HEK293 (cell line): ENCODE data around the gene LAG3.

Experiments used
- HOXD13 ChIP-seq: sonication (generic); formaldehyde crosslinking; IDR thresholded peaks from 2 replicates; pipeline ENCODE4 v1.8.0; 2022; ENCODE audit warnings: missing genetic modification reagents, borderline replicate concordance
- INSM2 ChIP-seq: fragments of 450-650 bp; formaldehyde crosslinking; IDR thresholded peaks from 2 replicates; pipeline ENCODE4 v1.5.1; 2016; ENCODE audit warnings: missing biosample characterization, missing genetic modification characterization
- KLF1 ChIP-seq: fragments of 450-650 bp; formaldehyde crosslinking; IDR thresholded peaks from 2 replicates; pipeline ENCODE4 v1.5.1; 2016; ENCODE audit warnings: missing biosample characterization, missing genetic modification characterization
- OVOL3 ChIP-seq: fragments of 450-650 bp; formaldehyde crosslinking; IDR thresholded peaks from 2 replicates; pipeline ENCODE4 v1.5.1; 2016; ENCODE audit warnings: missing biosample characterization, missing genetic modification characterization
- PBX3 ChIP-seq: sonication (generic); formaldehyde crosslinking; IDR thresholded peaks from 2 replicates; pipeline ENCODE4 v1.8.1; 2022; ENCODE audit warnings: mild to moderate bottlenecking, moderate library complexity, missing genetic modification reagents
- RBAK ChIP-seq: fragments of 450-650 bp; formaldehyde crosslinking; IDR thresholded peaks from 2 replicates; pipeline ENCODE4 v1.5.1; 2016; ENCODE audit warnings: missing biosample characterization, missing genetic modification characterization
- SP2 ChIP-seq: fragments of 450-650 bp; formaldehyde crosslinking; IDR thresholded peaks from 2 replicates; pipeline ENCODE4 v1.5.1; 2016; ENCODE audit warnings: missing biosample characterization, missing genetic modification characterization
- WT1 ChIP-seq: fragments of 450-650 bp; formaldehyde crosslinking; IDR thresholded peaks from 2 replicates; pipeline ENCODE4 v1.5.1; 2016; ENCODE audit warnings: missing biosample characterization, missing genetic modification characterization
- ZBTB48 ChIP-seq: fragments of 450-650 bp; formaldehyde crosslinking; IDR thresholded peaks from 2 replicates; pipeline ENCODE4 v1.5.1; 2016; ENCODE audit warnings: missing biosample characterization, missing genetic modification characterization
- ZFP69B ChIP-seq: fragments of 450-650 bp; formaldehyde crosslinking; IDR thresholded peaks from 2 replicates; pipeline ENCODE4 v1.5.1; 2016; ENCODE audit warnings: missing biosample characterization, missing genetic modification characterization
- ZNF10 ChIP-seq: fragments of 450-650 bp; formaldehyde crosslinking; IDR thresholded peaks from 2 replicates; pipeline ENCODE4 v1.5.1; 2017; ENCODE audit warnings: missing biosample characterization, missing genetic modification characterization
- ZNF146 ChIP-seq: fragments of 450-650 bp; formaldehyde crosslinking; IDR thresholded peaks from 2 replicates; pipeline ENCODE4 v1.5.1; 2016; ENCODE audit warnings: missing biosample characterization, missing genetic modification characterization
- ZNF16 ChIP-seq: fragments of 450-650 bp; formaldehyde crosslinking; IDR thresholded peaks from 2 replicates; pipeline ENCODE4 v1.5.1; 2016; ENCODE audit warnings: low read depth, missing biosample characterization, missing genetic modification characterization
- ZNF175 ChIP-seq: fragments of 450-650 bp; formaldehyde crosslinking; IDR thresholded peaks from 2 replicates; pipeline ENCODE4 v1.5.1; 2016; ENCODE audit warnings: missing biosample characterization, missing genetic modification characterization
- ZNF184 ChIP-seq: fragments of 450-650 bp; IDR thresholded peaks from 2 replicates; pipeline ENCODE4 v1.5.1; 2018; ENCODE audit warnings: missing biosample characterization, mild to moderate bottlenecking, missing genetic modification characterization
- ZNF2 ChIP-seq: fragments of 450-650 bp; formaldehyde crosslinking; IDR thresholded peaks from 2 replicates; pipeline ENCODE4 v1.5.1; 2016; ENCODE audit warnings: missing biosample characterization, missing genetic modification characterization
- ZNF214 ChIP-seq: fragments of 450-650 bp; formaldehyde crosslinking; IDR thresholded peaks from 2 replicates; pipeline ENCODE4 v1.5.1; 2017; ENCODE audit warnings: missing biosample characterization, mild to moderate bottlenecking, missing genetic modification characterization, borderline replicate concordance
- ZNF274 ChIP-seq, 2 experiments: fragments of 200-500 bp in 1 of 2; fragments of 450-650 bp in 1 of 2; sonication (Bioruptor generic) in 1 of 2; formaldehyde crosslinking in 1 of 2; IDR thresholded peaks; 2 replicates each; pipeline versions ENCODE4 v1.5.1 to v1.6.1; 2014 to 2016; ENCODE audit warnings: borderline replicate concordance in 1 of 2, inconsistent platforms in 1 of 2, low read length in 1 of 2, missing biosample characterization in 1 of 2, missing genetic modification characterization in 1 of 2
- ZNF292 ChIP-seq: fragments of 450-650 bp; formaldehyde crosslinking; IDR thresholded peaks from 2 replicates; pipeline ENCODE4 v1.5.1; 2016; ENCODE audit warnings: low read depth, missing biosample characterization, missing genetic modification characterization, borderline replicate concordance
- ZNF335 ChIP-seq: fragments of 450-650 bp; formaldehyde crosslinking; conservative IDR thresholded peaks from 2 replicates; pipeline ENCODE4 v1.5.1; 2016; ENCODE audit warnings: missing biosample characterization, missing genetic modification characterization
- ZNF366 ChIP-seq: fragments of 450-650 bp; formaldehyde crosslinking; conservative IDR thresholded peaks from 2 replicates; pipeline ENCODE4 v1.5.1; 2016; ENCODE audit warnings: missing biosample characterization, missing genetic modification characterization
- ZNF394 ChIP-seq: fragments of 450-650 bp; formaldehyde crosslinking; IDR thresholded peaks from 2 replicates; pipeline ENCODE4 v1.5.1; 2016; ENCODE audit warnings: missing biosample characterization, missing genetic modification characterization, mild to moderate bottlenecking, moderate library complexity, borderline replicate concordance
- ZNF433 ChIP-seq: fragments of 450-650 bp; formaldehyde crosslinking; IDR thresholded peaks from 2 replicates; pipeline ENCODE4 v1.5.1; 2016; ENCODE audit warnings: missing biosample characterization, missing genetic modification characterization, low read depth
- ZNF488 ChIP-seq: fragments of 450-650 bp; formaldehyde crosslinking; IDR thresholded peaks from 2 replicates; pipeline ENCODE4 v1.5.1; 2016; ENCODE audit warnings: missing biosample characterization, missing genetic modification characterization
- ZNF521 ChIP-seq: fragments of 450-650 bp; formaldehyde crosslinking; IDR thresholded peaks from 2 replicates; pipeline ENCODE4 v1.5.1; 2017; ENCODE audit warnings: missing biosample characterization, mild to moderate bottlenecking, missing genetic modification characterization
- ZNF692 ChIP-seq: fragments of 450-650 bp; formaldehyde crosslinking; IDR thresholded peaks from 2 replicates; pipeline ENCODE4 v1.5.1; 2016; ENCODE audit warnings: missing biosample characterization, missing genetic modification characterization
- ZNF792 ChIP-seq: fragments of 450-650 bp; formaldehyde crosslinking; IDR thresholded peaks from 2 replicates; pipeline ENCODE4 v1.5.1; 2016; ENCODE audit warnings: missing biosample characterization, missing genetic modification characterization
- ZSCAN16 ChIP-seq: fragments of 450-650 bp; formaldehyde crosslinking; IDR thresholded peaks from 2 replicates; pipeline ENCODE4 v1.5.1; 2016; ENCODE audit warnings: missing biosample characterization, missing genetic modification characterization
- TF ChIP-seq, protein P1 (sequence below): IDR thresholded peaks from 2 replicates; pipeline ENCODE4 v1.6.1; 2011; ENCODE audit warnings: mild to moderate bottlenecking, low read depth, low read length, borderline replicate concordance
- TF ChIP-seq, protein P2 (sequence below): fragments of 450-650 bp; formaldehyde crosslinking; IDR thresholded peaks from 2 replicates; pipeline ENCODE4 v1.5.1; 2016; ENCODE audit warnings: missing biosample characterization, missing genetic modification characterization
- TF ChIP-seq, protein P3 (sequence below): fragments of 450-650 bp; formaldehyde crosslinking; IDR thresholded peaks from 2 replicates; pipeline ENCODE4; 2016; ENCODE audit warnings: missing biosample characterization, missing genetic modification characterization

Gene LAG3

GRCh38 chr12:6723607-6724408 lies 48.5 kb upstream of the LAG3 start, which contains the start of gene COPS7A (continued):
- TF ChIP-seq ZNF521 (tag by site-specific recombination) (no peak), ZNF488 (tag by site-specific recombination) (no peak), SP2 (tag by site-specific recombination) (peak; percentile 98), ZNF366 (tag by site-specific recombination) (peak; percentile 92), ZNF692 (tag by site-specific recombination) (peak; percentile 96), PBX3 (0 out of 2 replicates have a peak, but pooled peaks have one; percentile 55), ZNF394 (tag by site-specific recombination) (peak; percentile 68), ZNF433 (no peak), ZNF10 (tag by site-specific recombination) (peak; percentile 85), ZNF292 (tag by site-specific recombination) (no peak), ZNF214 (tag by site-specific recombination) (no peak), ZNF274 (IDR thresholded peaks at IDR 0.05; ENCODE audit: low read length) (no peak), ZNF274 (tag by site-specific recombination; IDR thresholded peaks at IDR 0.05; ENCODE audit: borderline replicate concordance) (no peak), ZNF16 (tag by site-specific recombination) (no peak), INSM2 (tag by site-specific recombination) (peak; percentile 78; the same call in 1 of the 2 replicates), ZNF184 (tag by site-specific recombination) (peak; percentile 20; the same call in 1 of the 2 replicates), ZNF2 (tag by site-specific recombination) (no peak; the same call in 1 of the 2 replicates), ZNF175 (no peak), ZNF792 (tag by site-specific recombination) (no peak; the same call in 1 of the 2 replicates), ZSCAN16 (tag by site-specific recombination) (no peak), HOXD13 (CRISPR knock-in tag) (no peak), ZNF335 (tag by site-specific recombination) (peak; percentile 92), ZFP69B (tag by site-specific recombination) (peak; percentile 92), KLF1 (peak; percentile 88), ZNF146 (tag by site-specific recombination) (no peak), ZBTB48 (peak; percentile 91; the same call in 1 of the 2 replicates), RBAK (tag by site-specific recombination) (no peak), WT1 (peak; percentile 45), OVOL3 (tag by site-specific recombination) (no peak)
- TF ChIP-seq, protein P1, sequence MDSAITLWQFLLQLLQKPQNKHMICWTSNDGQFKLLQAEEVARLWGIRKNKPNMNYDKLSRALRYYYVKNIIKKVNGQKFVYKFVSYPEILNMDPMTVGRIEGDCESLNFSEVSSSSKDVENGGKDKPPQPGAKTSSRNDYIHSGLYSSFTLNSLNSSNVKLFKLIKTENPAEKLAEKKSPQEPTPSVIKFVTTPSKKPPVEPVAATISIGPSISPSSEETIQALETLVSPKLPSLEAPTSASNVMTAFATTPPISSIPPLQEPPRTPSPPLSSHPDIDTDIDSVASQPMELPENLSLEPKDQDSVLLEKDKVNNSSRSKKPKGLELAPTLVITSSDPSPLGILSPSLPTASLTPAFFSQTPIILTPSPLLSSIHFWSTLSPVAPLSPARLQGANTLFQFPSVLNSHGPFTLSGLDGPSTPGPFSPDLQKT = peak; percentile 92
- TF ChIP-seq, protein P2, sequence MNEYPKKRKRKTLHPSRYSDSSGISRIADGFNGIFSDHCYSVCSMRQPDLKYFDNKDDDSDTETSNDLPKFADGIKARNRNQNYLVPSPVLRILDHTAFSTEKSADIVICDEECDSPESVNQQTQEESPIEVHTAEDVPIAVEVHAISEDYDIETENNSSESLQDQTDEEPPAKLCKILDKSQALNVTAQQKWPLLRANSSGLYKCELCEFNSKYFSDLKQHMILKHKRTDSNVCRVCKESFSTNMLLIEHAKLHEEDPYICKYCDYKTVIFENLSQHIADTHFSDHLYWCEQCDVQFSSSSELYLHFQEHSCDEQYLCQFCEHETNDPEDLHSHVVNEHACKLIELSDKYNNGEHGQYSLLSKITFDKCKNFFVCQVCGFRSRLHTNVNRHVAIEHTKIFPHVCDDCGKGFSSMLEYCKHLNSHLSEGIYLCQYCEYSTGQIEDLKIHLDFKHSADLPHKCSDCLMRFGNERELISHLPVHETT (tag by site-specific recombination) = peak; percentile 70
- TF ChIP-seq, protein P3, sequence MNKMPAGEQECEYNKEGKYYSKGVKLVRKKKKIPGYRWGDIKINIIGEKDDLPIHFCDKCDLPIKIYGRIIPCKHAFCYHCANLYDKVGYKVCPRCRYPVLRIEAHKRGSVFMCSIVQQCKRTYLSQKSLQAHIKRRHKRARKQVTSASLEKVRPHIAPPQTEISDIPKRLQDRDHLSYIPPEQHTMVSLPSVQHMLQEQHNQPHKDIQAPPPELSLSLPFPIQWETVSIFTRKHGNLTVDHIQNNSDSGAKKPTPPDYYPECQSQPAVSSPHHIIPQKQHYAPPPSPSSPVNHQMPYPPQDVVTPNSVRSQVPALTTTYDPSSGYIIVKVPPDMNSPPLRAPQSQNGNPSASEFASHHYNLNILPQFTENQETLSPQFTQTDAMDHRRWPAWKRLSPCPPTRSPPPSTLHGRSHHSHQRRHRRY (tag by site-specific recombination) = no peak
